ENCODE results near the gene BTLA.
"Not testable (repeated sequence)": the region's sequence is repeated elsewhere in the genome, so short reads cannot be mapped to it uniquely, and the experiment has no call there.

BTLA gene

GRCh38 chr3:112489674-112490479, 9.4 kb downstream of the BTLA start:
- DNase-seq, result no peak

- no peak for DNase-seq
These were observed 12.3 kb downstream of the BTLA start for GRCh38 chr3:112486811-112487505.

DNA sequence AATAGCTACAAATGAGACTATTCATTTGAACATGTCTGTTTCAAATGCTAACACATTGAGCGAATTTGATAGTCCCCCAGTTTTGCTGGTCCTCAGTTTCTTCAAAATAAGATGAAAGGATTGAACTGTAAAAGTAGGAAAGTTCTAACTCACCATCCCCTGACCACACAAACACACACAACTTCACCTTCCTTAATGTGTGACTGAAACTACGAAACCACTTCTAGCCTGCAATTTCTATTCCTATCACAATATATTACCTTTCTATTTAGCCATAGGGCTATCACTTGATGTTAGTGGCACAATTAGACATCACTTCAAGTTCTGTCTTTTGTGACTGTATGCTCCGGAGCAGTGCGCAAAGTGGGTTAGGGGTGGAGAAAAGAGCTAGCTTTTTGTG, 14.9 kb downstream of the BTLA start:
- no peak for DNase-seq

DNA sequence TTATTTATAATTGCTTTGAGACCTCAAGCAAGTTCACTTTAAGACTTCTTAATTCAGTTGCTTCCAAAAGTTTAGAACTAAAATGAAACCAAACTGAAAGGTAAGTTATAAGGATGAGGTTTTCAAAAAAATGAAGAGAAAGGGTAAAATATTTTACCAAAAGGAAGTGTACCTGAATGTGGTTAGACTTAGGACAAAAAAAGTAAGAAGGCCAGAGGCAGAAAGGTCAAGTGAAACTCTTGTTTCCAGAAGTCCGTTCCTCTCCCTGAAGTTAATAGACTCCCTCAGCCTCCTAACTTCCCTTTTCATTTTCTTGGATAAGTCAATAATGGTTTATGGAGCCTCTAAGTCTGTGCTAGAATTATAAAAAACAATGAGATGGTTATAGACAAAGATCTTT, 16.6 kb downstream of the BTLA start:
- DNase-seq, result no peak

DNA sequence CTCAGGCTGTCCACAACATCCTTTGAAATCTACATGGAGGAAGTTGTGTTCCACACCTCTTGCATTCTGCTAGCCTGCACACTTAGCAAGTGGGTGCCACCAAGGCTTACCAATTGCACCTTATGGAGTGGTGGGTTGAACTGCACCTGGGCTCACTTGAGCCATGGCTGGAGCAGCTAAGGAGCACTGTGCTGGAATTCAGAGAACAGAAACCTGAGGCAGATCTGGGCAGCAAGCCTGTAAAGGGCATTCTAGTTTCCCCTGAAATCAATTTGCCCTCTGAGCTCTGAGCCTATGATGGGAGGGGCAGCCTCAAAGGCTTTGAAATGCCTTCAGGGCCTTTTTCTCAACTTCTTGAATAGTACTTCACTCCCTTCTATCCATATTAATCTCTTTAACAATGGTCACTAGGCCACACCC, 18.0 kb downstream of the BTLA start:
- DNase-seq, result no peak

DNA sequence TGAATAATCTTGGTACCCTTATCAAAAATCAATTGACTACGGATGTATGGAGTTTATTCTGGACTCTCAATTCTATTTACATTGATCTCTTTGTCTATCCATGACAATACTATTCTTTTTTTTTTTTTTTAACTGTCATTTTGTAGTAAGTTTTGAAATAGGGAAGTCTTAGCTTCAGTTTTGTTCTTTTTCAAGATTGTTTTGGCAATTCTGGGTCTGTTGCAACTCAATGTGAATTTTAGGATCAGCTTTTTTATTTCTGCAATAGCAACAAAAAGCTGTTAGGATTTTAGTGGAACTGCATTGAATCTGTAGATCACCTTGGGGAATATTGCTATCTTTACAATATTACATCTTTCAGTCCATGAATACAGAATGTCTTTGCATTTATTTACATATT, 21.4 kb downstream of the BTLA start:
- peak; percentile 59 for DNase-seq

GRCh38 chr3:112476346-112476745, 22.9 kb downstream of the BTLA start:
- DNase-seq, result no peak

GRCh38 chr3:112474796-112475195, 24.5 kb downstream of the BTLA start:
- DNase-seq, result peak; percentile 24

DNA sequence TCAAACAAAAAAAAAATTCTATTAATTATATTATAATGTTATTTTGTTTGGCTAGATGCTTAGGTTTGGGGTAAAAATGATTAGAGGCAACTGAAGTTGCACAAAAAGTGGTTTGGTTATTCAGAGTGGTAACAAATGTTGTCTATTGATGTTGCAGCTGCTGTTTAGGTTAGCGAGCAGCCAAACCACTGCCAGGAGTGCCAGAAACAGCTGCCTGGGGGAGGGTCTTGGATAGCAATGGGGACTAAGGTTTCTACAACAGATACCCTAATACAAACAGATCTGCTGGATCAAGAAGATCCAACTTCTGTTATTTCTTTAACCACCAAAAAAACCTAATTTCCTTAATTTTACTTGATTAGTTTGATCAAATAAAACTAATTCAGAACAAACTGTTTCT, 26.6 kb downstream of the BTLA start:
- DNase-seq, result no peak

DNA sequence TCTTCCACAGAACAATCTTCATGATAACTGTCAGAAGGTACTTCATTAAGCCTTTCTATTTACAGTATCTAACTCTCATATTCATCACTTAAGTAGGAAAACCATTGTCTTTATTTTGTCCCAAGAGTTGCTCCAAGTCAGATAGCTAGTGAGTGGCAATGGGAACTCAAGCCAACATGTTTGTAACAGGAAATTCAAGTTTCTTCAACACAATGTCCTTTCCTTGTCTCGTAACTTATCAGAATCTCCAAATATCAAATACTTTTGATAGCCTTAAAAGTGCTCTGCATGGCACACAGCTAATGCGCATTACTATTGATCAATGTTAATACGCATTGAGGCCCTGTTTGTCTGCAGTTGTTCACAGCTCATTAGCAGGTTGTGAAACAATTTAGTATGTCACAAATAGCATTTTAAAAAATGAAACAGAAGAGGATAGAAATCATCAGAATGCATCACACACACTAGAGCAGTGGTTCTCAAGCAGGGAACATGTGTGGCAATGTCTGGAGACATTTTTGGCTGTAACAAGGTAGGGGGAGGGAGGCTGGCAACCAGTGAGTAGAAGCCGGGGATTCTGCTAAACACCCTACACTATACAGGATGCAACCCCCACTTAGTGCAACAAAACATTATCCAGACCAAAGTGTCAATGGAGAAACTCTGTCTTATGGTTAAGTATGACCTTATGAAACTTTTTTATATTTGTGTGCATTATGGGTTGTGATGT, 27.5 kb downstream of the BTLA start:
- DNase-seq, result no peak

DNA sequence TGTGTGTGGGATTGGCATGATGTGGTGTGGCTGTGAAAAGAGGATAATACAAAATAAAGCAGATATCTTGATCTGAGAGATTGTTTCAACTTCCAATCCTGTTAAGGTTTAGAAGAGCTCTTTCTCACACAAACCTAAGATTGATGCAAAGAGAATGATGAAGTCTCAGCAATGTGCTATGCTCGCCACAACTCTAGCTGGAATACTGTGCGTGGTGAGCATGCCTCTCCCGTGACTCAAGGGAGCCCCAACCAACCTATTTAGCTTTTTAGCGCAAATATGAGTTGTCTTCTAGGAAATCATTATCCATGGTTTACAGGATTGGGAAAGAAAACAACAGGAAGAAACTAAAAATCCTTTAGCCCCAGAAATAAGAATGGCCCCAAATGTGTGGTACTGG, 28.5 kb downstream of the BTLA start:
- DNase-seq, result no peak

DNA sequence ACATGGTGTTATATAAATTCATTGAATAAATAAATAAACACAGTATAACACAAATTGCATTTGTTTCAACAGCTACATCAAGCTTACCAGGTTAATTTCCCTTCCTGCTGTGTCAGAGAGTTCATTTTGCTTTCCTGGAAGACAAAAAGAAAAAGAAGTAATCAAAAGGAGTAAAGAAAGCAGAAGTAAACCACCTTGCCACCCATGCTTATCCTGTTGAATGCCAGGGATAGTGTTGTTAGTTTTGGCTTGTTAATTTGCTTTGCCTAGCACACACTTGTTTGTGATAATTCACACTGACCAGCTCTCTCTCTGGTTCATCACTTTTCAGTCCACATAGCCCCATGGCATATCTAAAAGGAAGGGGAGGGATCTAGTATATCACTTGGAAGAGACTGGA, 29.6 kb downstream of the BTLA start:
- no peak for DNase-seq

DNA sequence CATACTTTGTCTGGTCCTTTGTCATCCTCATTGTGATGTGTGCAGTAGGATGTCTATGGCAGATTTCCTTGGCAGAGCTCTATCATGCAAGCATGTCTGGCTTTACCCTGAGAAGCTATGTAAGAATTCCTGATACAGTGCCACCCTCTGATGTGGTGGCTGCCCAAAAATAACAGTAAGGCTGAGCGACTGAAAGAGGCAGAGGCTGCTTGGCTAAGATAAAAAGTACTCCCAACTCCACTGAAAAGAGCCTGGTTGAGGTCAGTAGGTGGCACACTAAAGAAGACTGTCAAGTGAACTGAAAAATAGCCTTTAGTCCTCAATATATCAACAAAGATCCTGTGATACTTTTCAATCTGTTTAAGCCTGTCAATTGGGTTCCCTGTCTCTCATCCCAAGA, 31.7 kb downstream of the BTLA start:
- peak; percentile 53 for DNase-seq

DNA sequence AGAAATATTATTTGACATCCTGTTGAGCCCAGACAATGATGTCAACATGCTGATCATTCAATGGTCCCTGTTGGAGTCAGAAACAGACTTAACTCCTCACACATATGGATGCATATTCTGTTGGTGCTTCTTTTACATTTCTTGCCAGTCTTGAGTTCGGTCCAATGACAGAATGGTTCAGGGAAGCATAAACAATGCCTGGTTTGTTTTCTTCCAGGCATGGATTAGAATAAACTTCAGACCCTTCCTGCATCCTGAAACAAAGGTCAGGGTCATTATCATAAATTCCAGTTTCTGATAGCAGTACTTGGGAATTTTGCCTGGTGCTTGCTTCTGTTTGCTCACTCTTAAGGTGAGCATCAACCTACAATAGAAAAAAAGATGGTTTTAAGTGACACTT, 33.3 kb downstream of the BTLA start:
- DNase-seq, result no peak

- DNase-seq, result peak; percentile 83
These were observed 35.0 kb downstream of the BTLA start for GRCh38 chr3:112464264-112464663.

GRCh38 chr3:112463250-112463649, 36.0 kb downstream of the BTLA start:
- DNase-seq, result no peak

GRCh38 chr3:112461787-112462186, 37.5 kb downstream of the BTLA start:
- DNase-seq, result not testable (repeated sequence)

- DNase-seq, result no peak
These were observed 38.6 kb downstream of the BTLA start for GRCh38 chr3:112460519-112461195.

GRCh38 chr3:112459750-112460149, 39.5 kb downstream of the BTLA start:
- DNase-seq, result peak; percentile 59

- no peak for DNase-seq
These were observed 43.1 kb downstream of the BTLA start for GRCh38 chr3:112456147-112456546.

DNA sequence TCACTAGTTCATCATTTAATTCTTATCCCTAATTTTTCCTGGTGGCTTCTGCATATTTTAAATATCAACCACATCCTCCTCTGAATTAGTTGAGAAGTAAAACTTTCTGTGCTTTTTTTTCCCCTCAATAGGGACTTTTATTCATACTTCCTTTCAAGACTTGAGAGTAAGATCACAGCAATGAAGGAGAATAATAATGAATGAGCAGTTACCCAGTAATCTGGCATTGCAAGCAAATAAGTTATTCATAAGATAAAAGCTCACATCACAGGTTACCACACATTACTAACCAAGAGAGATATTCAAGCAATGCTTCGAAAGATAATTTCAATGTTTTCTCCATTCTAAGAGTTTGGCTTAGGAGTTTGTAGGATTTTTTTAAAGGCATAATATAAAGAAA, 50.3 kb downstream of the BTLA start:
- no peak for DNase-seq

GRCh38 chr3:112446343-112446742, 52.9 kb downstream of the BTLA start:
- DNase-seq, result peak; percentile 18

GRCh38 chr3:112445839-112446238, 53.4 kb downstream of the BTLA start:
- no peak for DNase-seq
